ENCODE results near the gene TNNI3. TPM values are rescaled to one million over a fixed set of nuclear protein-coding genes. Genes with fewer than 3 reads are reported as not detected.
A peak's percentile ranks its signal among the peaks of the same experiment; 100 is the strongest.

TNNI3 gene
- total and polyA plus RNA-seq, 9 of the 15 experiments (the other 6 are each of a cell fraction or from before 2014, with no cell fraction given) = 4.7 to 158 (median 42.0) TPM

DNA sequence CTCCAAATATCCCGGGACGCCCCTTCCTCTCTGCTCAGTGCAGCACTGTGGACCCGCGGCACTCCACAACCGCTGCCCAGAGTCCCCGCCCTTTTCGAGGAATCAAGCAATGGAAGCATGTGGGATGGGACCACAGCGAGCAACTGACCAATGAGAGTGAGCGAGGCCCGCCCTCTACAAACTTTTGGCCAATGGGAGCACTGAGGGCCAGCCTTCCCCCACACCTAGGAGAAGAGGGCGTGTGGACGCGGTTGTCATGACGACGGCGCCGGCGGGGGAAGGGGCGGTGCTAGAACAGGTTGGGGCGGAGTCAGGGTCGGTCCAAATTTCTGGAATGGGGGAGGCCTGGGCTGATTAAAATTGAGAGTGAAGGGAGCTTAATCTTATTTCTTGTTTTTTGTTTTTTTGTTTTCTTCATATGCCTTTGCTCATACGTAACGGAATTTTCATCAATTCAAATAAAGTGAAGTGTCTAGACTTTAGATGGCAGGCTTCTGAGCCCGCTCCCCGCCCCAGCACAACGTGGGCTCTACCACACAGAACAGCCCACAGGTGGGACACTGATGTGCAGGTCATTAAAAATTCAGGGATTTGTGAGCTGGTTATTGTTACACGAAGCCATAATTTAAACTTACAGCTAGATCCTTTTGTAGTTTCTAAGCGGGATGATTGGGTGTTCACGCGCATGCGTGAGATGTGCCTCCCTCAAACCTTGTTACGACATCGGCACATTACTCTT, 9.2 kb upstream of the TNNI3 start, which contains the start of gene DNAAF3 (continued):
- TF ChIP-seq CBX2 (IDR thresholded peaks at IDR 0.05; ENCODE audit: insufficient read depth, low read length, poor library complexity, severe bottlenecking) = no peak
- TF ChIP-seq, protein P1, sequence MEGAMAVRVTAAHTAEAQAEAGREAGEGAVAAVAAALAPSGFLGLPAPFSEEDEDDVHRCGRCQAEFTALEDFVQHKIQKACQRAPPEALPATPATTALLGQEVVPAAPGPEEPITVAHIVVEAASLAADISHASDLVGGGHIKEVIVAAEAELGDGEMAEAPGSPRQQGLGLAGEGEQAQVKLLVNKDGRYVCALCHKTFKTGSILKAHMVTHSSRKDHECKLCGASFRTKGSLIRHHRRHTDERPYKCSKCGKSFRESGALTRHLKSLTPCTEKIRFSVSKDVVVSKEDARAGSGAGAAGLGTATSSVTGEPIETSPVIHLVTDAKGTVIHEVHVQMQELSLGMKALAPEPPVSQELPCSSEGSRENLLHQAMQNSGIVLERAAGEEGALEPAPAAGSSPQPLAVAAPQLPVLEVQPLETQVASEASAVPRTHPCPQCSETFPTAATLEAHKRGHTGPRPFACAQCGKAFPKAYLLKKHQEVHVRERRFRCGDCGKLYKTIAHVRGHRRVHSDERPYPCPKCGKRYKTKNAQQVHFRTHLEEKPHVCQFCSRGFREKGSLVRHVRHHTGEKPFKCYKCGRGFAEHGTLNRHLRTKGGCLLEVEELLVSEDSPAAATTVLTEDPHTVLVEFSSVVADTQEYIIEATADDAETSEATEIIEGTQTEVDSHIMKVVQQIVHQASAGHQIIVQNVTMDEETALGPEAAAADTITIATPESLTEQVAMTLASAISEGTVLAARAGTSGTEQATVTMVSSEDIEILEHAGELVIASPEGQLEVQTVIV (CRISPR knock-in tag; IDR thresholded peaks at IDR 0.05; ENCODE audit: borderline replicate concordance) = no peak
- no peak for TF ChIP-seq HNRNPK (IDR thresholded peaks at IDR 0.05; ENCODE audit: low read depth, low read length, poor library complexity, severe bottlenecking)
- TF ChIP-seq ZNF174 (CRISPR knock-in tag; IDR thresholded peaks at IDR 0.05) = 0 out of 2 replicates have a peak, but pooled peaks have one; percentile 39
- no peak for TF ChIP-seq ZBTB11 (CRISPR knock-in tag; IDR thresholded peaks at IDR 0.05)
- no peak for TF ChIP-seq ZSCAN32 (CRISPR knock-in tag; IDR thresholded peaks at IDR 0.05)
- TF ChIP-seq RBM22 (IDR thresholded peaks at IDR 0.05; ENCODE audit: low read depth, low read length, poor library complexity, severe bottlenecking) = peak; percentile 47
- TF ChIP-seq RBM39 (optimal IDR thresholded peaks at IDR 0.05; ENCODE audit: low read depth, low read length) = no peak
- TF ChIP-seq POLR3G (IDR thresholded peaks at IDR 0.05; ENCODE audit: extremely low read depth, insufficient read length, insufficient replicate concordance) = no peak
- no peak for TF ChIP-seq MCM3 (IDR thresholded peaks at IDR 0.05)
- no peak for TF ChIP-seq ATF4 (CRISPR knock-in tag; IDR thresholded peaks at IDR 0.05)
- no peak for TF ChIP-seq TAF9B (IDR thresholded peaks at IDR 0.05; ENCODE audit: partially characterized antibody)
- TF ChIP-seq RAD51 (IDR thresholded peaks at IDR 0.05; ENCODE audit: borderline replicate concordance, low read depth) = no peak
- peak; percentile 97 for TF ChIP-seq JUND (IDR thresholded peaks at IDR 0.05; ENCODE audit: borderline replicate concordance, low read depth, low read length)
- no peak for TF ChIP-seq JUND (tag; IDR thresholded peaks at IDR 0.05; ENCODE audit: borderline replicate concordance, low read depth, low read length)
